ENCODE data around the gene PCSK4.

GRCh38 chr19:1433119-1434039 is 56.8 kb downstream of the PCSK4 start:
- TF ChIP-seq CTCF (conservative IDR thresholded peaks at IDR 0.05; ENCODE audit: low read depth, low read length): no peak
- no peak for TF ChIP-seq EZH2phosphoT487 (IDR thresholded peaks at IDR 0.05; ENCODE audit: borderline replicate concordance, low read length)
- TF ChIP-seq EZH2 (IDR thresholded peaks at IDR 0.05; ENCODE audit: low read length, unreplicated experiment): no peak
